NB4 (cell line): Measurements from ENCODE around the gene KDM4B.
A peak's percentile ranks its signal among the peaks of the same experiment; 100 is the strongest.

Experiments used
- DNase-seq: peaks from one replicate; pipeline ENCODE4 v3.0.0; 2010; ENCODE audit warnings: low read depth
- H3K4me3 ChIP-seq: one replicate; pipeline ENCODE4 v1.5.1; 2011; ENCODE audit warnings: mild to moderate bottlenecking, low read depth, low read length, moderate library complexity
- CTCF ChIP-seq: IDR thresholded peaks from one replicate; pipeline ENCODE4 v1.5.1; 2012; ENCODE audit warnings: low read depth, low read length
- MAX ChIP-seq: IDR thresholded peaks from 2 replicates; pipeline ENCODE4 v1.6.1; 2011; ENCODE audit warnings: low read depth, low read length
- MYC ChIP-seq: IDR thresholded peaks from 2 replicates; pipeline ENCODE4 v1.6.1; 2011; ENCODE audit warnings: low read depth, low read length
- POLR2A ChIP-seq: IDR thresholded peaks from 2 replicates; pipeline ENCODE4 v1.6.1; 2011; ENCODE audit warnings: mild to moderate bottlenecking; ENCODE audit not compliant: insufficient read length; ENCODE audit errors: extremely low read depth

KDM4B gene

GRCh38 chr19:5099701-5100221 lies 130.8 kb downstream of the KDM4B start:
- DNase-seq = peak; percentile 16
- H3K4me3 ChIP-seq = no peak overlapping the region
- TF ChIP-seq POLR2A = no peak
- no peak for TF ChIP-seq CTCF
- no peak for TF ChIP-seq MYC
- TF ChIP-seq MAX = no peak

GRCh38 chr19:5101871-5102270 lies 133.0 kb downstream of the KDM4B start:
- TF ChIP-seq MYC (no peak), MAX (no peak), CTCF (no peak), POLR2A (no peak)
- no peak overlapping the region for H3K4me3 ChIP-seq
- no peak for DNase-seq

GRCh38 chr19:5102520-5102919 lies 133.6 kb downstream of the KDM4B start:
- DNase-seq = no peak
- H3K4me3 ChIP-seq = no peak overlapping the region
- no peak for TF ChIP-seq POLR2A
- no peak for TF ChIP-seq CTCF
- TF ChIP-seq MYC = no peak
- no peak for TF ChIP-seq MAX

- H3K4me3 ChIP-seq = no peak overlapping the region
- DNase-seq = no peak
Measured at GRCh38 chr19:5103061-5103701, 134.3 kb downstream of the KDM4B start.

GRCh38 chr19:5103812-5104410 lies 135.0 kb downstream of the KDM4B start:
- H3K4me3 ChIP-seq = no peak overlapping the region
- TF ChIP-seq MYC = no peak
- TF ChIP-seq CTCF = no peak
- TF ChIP-seq POLR2A = no peak
- TF ChIP-seq MAX = no peak
- DNase-seq = no peak

More at GRCh38 chr19:5103061-5103701, 134.3 kb downstream of the KDM4B start:
- TF ChIP-seq CTCF (no peak), POLR2A (no peak), MAX (no peak), MYC (no peak)
